NCI-H774 (cell line): ENCODE results near the gene ZBTB17.
"Not testable (repeated sequence)": the region's sequence is repeated elsewhere in the genome, so short reads cannot be mapped to it uniquely, and the experiment has no call there.

Experiments
- DNase-seq: peaks from one replicate; lab custom pipeline; 2025; lab: John Stamatoyannopoulos, UW

ZBTB17 gene

DNA sequence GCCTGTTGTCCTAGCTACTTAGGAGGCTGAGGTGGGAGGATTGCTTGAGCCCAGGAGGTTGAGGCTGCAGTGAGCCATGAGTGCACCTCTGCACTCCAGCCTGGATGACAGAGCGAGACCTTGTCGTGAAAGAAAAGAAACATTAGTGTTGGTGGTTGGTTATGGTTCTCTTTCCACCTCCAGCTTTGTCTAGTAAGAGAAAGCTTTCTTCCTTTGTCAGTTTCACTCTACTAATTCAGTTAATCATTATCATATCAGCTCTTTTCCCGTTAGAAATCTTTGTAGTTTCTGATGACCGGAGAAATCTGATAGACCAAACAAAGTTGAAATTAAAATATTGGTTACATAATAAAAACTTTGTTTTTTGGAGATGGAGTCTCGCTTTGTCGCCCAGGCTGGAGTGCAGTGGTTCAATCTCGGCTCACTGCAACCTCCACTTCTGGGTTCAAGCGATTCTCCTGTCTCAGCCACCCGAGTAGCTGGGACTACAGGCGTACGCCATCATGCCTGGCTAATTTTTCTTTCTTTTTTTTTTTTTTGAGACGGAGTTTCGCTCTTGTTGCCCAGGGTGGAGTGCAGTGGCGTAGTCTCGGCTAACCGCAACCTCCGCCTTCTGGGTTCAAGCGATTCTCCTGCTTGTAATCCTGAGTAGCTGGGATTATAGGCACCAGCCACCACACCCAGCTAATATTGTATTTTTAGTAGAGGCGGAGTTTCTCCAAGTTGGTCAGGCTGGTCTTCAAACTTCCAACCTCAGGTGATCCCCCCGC, 78.9 kb downstream of the ZBTB17 start:
- not testable (repeated sequence) for DNase-seq

DNA sequence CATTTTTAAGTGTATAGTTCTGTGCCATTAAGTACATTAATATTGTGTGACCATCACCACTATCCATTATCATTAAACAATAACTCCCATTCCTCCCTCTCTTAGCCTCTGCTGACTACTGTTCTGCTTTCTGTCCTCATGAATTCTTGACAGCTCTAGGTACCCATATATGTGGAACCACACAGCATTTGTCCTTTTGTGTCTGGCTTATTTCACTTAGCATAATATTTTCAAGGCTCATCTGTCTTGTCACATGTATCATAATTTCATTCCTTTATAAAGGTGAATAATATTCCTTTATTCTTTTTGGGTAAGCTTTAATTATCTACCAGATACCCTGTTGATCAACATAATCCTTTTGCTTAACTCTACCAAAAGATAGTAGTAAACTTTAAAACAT, 80.7 kb downstream of the ZBTB17 start:
- no peak for DNase-seq

DNA sequence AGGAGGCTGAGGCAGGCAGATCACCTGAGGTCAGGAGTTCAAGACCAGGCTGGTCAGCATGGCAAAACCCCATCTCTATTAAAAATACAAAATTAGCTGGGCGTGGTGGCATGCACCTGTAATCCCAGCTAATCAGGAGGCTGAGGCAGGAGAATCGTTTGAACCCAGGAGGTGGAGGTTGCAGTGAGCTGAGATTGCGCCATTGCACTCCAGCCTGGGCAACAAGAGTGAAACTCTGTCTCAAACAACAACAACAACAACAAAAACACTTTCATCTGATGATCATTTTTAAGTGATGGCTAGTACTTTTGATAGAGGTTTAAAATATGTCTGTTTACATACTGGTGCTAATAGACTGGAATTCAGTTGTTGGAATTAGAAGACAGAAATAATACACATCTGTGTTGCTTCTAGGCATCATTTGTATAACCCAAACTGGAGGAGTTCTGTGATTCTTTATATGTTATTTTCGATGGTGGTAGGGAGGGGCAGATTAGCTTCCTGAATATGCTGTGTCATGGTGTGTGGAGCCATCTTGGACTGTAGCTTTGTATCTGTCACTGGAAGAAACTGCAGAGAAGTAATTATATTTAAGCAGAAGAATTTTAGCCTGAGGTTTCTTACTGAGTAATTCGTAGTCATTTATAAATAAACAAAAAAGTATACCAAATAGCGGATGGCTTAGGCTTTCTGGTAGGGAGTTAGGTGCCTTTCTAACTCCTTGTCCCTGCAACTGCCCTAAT, 82.9 kb downstream of the ZBTB17 start:
- DNase-seq = not testable (repeated sequence)
